ENCODE measurements around the gene IL1RN. TPM values are rescaled to one million over a fixed set of nuclear protein-coding genes. Genes with fewer than 3 reads are reported as not detected.

The IL1RN gene
- total and polyA plus RNA-seq, 2 of the 13 experiments (the other 11 are each of a cell fraction or from before 2014, with no cell fraction given): 21.2 to 101 TPM

DNA sequence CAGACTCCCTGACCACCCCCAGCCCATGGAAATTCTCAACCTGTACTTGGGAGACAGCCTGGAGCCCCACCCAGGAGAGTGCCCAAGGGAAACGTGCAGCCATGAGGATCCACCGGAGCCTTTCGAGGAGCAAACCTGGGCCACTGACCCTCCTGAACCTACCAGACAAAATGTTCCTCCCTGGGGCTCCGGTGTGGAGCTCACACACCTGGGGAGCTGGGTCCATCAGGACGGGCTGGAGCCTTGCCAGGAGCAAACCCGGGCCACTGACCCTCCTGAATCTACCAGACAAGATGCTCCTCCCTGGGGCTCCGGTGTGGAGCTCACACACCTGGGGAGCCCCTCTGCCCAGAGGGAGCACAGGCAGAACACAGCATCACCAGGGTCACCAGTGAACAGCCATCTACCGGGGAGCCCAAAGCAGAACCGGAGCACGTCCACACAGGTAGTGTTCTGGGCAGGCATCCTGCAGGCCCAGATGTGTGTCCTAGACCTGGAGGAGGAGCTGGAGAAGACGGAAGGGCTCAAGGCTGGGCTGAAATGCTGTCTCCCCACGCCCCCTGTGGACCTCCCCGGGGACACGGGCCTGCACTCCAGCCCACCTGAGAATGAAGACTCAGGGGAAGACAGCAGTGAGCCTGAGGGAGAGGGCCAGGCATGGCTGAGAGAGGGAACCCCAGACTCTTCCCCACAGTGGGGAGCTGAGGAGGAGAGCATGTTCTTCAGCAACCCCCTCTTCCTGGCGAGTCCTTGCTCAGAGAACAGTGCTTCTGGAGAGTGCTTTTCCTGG, 55.3 kb downstream of the IL1RN start:
- POLR2A ChIA-PET: interaction anchor here (1.5 to 6.4 kb wide), 4 partner anchors 9 to 26 kb away, joined by 3 to 97 read pairs (median 27); no protein-coding TSS in a partner anchor
- Histone ChIP-seq H3K4me1 (ENCODE audit: insufficient read depth, low read length) (peaks cover 43% of the 10 kb centered on the region), H3K4me2 (ENCODE audit: low read depth, low read length) (no peak overlapping the region), H3K36me3 (replicated peaks in 1 of 2; ENCODE audit: control insufficient read depth in 1 of 2, insufficient read depth in 2 of 2, low read length in 2 of 2) (no peaks in the 10 kb centered on the region; a peak in 1 of 5 replicates), H3K9ac (ENCODE audit: insufficient read depth, low read depth, low read length) (no peak overlapping the region), H3K9me3 (ENCODE audit: low read length) (no peaks in the 10 kb centered on the region), H3K4me3 (replicated peaks in 1 of 3; ENCODE audit: insufficient read depth in 1 of 3, low read depth in 2 of 3, low read length in 3 of 3) (no peak overlapping the region), H3K27ac (ENCODE audit: extremely low read length, insufficient read depth, low read length) (no peak overlapping the region), H4K20me1 (ENCODE audit: insufficient read depth, low read length) (no peaks in the 10 kb centered on the region), H3K27me3 (ENCODE audit: control insufficient read depth in 1 of 2, insufficient read depth in 2 of 2, low read length in 2 of 2) (no peaks in the 10 kb centered on the region), H2AFZ (ENCODE audit: low read length) (no peak overlapping the region), H3K79me2 (ENCODE audit: insufficient read depth, low read length) (no peaks in the 10 kb centered on the region)
- ATAC-seq: no peak
- CTCF ChIA-PET (ENCODE audit: low intra/inter-chr PET ratio, low total read pairs): no interaction called here
- WGBS (ENCODE audit: low lambda C conversion rate): 84% methylated on average over 13 of the region's 15 CpGs
- no peak for FAIRE-seq
- TF ChIP-seq PHB2 (IDR thresholded peaks at IDR 0.05; ENCODE audit: partially characterized antibody) (no peak), SSRP1 (CRISPR knock-in tag; IDR thresholded peaks at IDR 0.05) (no peak), ZNF713 (CRISPR knock-in tag; IDR thresholded peaks at IDR 0.05) (no peak), SIN3A (IDR thresholded peaks at IDR 0.05; ENCODE audit: borderline replicate concordance, low read depth, low read length) (no peak), SMC3 (IDR thresholded peaks at IDR 0.05; ENCODE audit: low read length) (no peak), NFYC (CRISPR knock-in tag; IDR thresholded peaks at IDR 0.05) (no peak), CCAR2 (optimal IDR thresholded peaks at IDR 0.05; ENCODE audit: low read depth, low read length) (no peak), ZFP36L2 (CRISPR knock-in tag; IDR thresholded peaks at IDR 0.05) (no peak), SALL2 (CRISPR knock-in tag; IDR thresholded peaks at IDR 0.05) (no peak)
- TF ChIP-seq, protein P1, sequence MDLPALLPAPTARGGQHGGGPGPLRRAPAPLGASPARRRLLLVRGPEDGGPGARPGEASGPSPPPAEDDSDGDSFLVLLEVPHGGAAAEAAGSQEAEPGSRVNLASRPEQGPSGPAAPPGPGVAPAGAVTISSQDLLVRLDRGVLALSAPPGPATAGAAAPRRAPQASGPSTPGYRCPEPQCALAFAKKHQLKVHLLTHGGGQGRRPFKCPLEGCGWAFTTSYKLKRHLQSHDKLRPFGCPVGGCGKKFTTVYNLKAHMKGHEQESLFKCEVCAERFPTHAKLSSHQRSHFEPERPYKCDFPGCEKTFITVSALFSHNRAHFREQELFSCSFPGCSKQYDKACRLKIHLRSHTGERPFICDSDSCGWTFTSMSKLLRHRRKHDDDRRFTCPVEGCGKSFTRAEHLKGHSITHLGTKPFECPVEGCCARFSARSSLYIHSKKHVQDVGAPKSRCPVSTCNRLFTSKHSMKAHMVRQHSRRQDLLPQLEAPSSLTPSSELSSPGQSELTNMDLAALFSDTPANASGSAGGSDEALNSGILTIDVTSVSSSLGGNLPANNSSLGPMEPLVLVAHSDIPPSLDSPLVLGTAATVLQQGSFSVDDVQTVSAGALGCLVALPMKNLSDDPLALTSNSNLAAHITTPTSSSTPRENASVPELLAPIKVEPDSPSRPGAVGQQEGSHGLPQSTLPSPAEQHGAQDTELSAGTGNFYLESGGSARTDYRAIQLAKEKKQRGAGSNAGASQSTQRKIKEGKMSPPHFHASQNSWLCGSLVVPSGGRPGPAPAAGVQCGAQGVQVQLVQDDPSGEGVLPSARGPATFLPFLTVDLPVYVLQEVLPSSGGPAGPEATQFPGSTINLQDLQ (CRISPR knock-in tag; IDR thresholded peaks at IDR 0.05): no peak
- TF ChIP-seq, protein P2, sequence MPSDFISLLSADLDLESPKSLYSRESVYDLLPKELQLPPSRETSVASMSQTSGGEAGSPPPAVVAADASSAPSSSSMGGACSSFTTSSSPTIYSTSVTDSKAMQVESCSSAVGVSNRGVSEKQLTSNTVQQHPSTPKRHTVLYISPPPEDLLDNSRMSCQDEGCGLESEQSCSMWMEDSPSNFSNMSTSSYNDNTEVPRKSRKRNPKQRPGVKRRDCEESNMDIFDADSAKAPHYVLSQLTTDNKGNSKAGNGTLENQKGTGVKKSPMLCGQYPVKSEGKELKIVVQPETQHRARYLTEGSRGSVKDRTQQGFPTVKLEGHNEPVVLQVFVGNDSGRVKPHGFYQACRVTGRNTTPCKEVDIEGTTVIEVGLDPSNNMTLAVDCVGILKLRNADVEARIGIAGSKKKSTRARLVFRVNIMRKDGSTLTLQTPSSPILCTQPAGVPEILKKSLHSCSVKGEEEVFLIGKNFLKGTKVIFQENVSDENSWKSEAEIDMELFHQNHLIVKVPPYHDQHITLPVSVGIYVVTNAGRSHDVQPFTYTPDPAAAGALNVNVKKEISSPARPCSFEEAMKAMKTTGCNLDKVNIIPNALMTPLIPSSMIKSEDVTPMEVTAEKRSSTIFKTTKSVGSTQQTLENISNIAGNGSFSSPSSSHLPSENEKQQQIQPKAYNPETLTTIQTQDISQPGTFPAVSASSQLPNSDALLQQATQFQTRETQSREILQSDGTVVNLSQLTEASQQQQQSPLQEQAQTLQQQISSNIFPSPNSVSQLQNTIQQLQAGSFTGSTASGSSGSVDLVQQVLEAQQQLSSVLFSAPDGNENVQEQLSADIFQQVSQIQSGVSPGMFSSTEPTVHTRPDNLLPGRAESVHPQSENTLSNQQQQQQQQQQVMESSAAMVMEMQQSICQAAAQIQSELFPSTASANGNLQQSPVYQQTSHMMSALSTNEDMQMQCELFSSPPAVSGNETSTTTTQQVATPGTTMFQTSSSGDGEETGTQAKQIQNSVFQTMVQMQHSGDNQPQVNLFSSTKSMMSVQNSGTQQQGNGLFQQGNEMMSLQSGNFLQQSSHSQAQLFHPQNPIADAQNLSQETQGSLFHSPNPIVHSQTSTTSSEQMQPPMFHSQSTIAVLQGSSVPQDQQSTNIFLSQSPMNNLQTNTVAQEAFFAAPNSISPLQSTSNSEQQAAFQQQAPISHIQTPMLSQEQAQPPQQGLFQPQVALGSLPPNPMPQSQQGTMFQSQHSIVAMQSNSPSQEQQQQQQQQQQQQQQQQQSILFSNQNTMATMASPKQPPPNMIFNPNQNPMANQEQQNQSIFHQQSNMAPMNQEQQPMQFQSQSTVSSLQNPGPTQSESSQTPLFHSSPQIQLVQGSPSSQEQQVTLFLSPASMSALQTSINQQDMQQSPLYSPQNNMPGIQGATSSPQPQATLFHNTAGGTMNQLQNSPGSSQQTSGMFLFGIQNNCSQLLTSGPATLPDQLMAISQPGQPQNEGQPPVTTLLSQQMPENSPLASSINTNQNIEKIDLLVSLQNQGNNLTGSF (CRISPR knock-in tag; IDR thresholded peaks at IDR 0.05): no peak
- TF ChIP-seq, protein P3, sequence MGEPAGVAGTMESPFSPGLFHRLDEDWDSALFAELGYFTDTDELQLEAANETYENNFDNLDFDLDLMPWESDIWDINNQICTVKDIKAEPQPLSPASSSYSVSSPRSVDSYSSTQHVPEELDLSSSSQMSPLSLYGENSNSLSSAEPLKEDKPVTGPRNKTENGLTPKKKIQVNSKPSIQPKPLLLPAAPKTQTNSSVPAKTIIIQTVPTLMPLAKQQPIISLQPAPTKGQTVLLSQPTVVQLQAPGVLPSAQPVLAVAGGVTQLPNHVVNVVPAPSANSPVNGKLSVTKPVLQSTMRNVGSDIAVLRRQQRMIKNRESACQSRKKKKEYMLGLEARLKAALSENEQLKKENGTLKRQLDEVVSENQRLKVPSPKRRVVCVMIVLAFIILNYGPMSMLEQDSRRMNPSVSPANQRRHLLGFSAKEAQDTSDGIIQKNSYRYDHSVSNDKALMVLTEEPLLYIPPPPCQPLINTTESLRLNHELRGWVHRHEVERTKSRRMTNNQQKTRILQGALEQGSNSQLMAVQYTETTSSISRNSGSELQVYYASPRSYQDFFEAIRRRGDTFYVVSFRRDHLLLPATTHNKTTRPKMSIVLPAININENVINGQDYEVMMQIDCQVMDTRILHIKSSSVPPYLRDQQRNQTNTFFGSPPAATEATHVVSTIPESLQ (CRISPR knock-in tag; conservative IDR thresholded peaks at IDR 0.05): no peak
- TF ChIP-seq, protein P4, sequence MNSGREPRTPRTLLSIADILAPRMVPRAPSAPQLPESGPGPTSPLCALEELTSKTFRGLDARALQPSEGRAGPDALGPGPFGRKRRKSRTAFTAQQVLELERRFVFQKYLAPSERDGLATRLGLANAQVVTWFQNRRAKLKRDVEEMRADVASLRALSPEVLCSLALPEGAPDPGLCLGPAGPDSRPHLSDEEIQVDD (CRISPR knock-in tag; IDR thresholded peaks at IDR 0.05; ENCODE audit: borderline replicate concordance): no peak
- no TSS peak for BruUV-seq (replicated peaks)
- intact Hi-C loops (cut with micrococcal nuclease; ENCODE audit: unreplicated experiment) (no loop called here), in situ Hi-C loops (cut with HindIII; ENCODE audit: extremely low pct_ligation_motif_present, low pct_unique_long_range_greater_than_20kb) (no loop called here)
- no peak for DNase-seq (ENCODE audit: low spot score)
